HEK293 (cell line): Measurements from ENCODE around the gene PCGF1.

Experiments
- CTCF ChIA-PET: fragments of 350-600 bp; formaldehyde crosslinking; extraction: SDS; loops from one replicate; lab custom pipeline; 2021; ENCODE audit warnings: antibody characterized with exemption; lab: Yijun Ruan, JAX
- POLR2A ChIA-PET: fragments of 300-600 bp; formaldehyde crosslinking; extraction: SDS; loops from one replicate; lab custom pipeline; 2020; ENCODE audit warnings: antibody characterized with exemption, inconsistent platforms; lab: Yijun Ruan, JAX
- H3K27ac ChIP-seq: fragments of 200-500 bp; sonication (Bioruptor generic); 2 replicates; pipeline ENCODE4 v1.5.1; 2014; ENCODE audit warnings: low read depth, low read length, control low read depth, inconsistent platforms; ENCODE audit errors: extremely low read depth
- H3K36me3 ChIP-seq, 2 experiments: fragments of 200-500 bp in 1 of 2; sonication (Bioruptor generic) in 1 of 2; 1 replicate in 1 of 2; 2 replicates in 1 of 2; pipeline ENCODE4 v1.5.1; 2014 to 2017; ENCODE audit warnings: inconsistent platforms in 2 of 2, low read length in 2 of 2; ENCODE audit not compliant: control insufficient read depth in 2 of 2, insufficient read depth in 1 of 2
- H3K4me1 ChIP-seq: fragments of 200-500 bp; sonication (Bioruptor generic); 2 replicates; pipeline ENCODE4 v1.5.1; 2014; ENCODE audit warnings: mild to moderate bottlenecking, low read length, inconsistent platforms; ENCODE audit not compliant: control insufficient read depth, insufficient read depth
- H3K4me3 ChIP-seq: 2 replicates; pipeline ENCODE4 v1.5.1; 2011; ENCODE audit warnings: low read depth, mild to moderate bottlenecking, control low read depth, low read length, moderate library complexity
- H3K9me3 ChIP-seq: fragments of 200-500 bp; sonication (Bioruptor generic); 2 replicates; pipeline ENCODE4 v1.5.1; 2014; ENCODE audit warnings: low read depth, low read length, inconsistent platforms; ENCODE audit not compliant: control insufficient read depth, insufficient read depth
- GLI4 ChIP-seq: fragments of 450-650 bp; formaldehyde crosslinking; IDR thresholded peaks from 2 replicates; pipeline ENCODE4 v1.5.1; 2016; ENCODE audit warnings: missing biosample characterization, missing genetic modification characterization
- GLIS2 ChIP-seq: fragments of 450-650 bp; formaldehyde crosslinking; IDR thresholded peaks from 2 replicates; pipeline ENCODE4 v1.5.1; 2016; ENCODE audit warnings: missing biosample characterization, missing genetic modification characterization
- HOXC10 ChIP-seq: sonication (generic); formaldehyde crosslinking; IDR thresholded peaks from 2 replicates; pipeline ENCODE4 v1.8.1; 2023; ENCODE audit warnings: mild to moderate bottlenecking, missing genetic modification reagents
- PRDM2 ChIP-seq: fragments of 450-650 bp; formaldehyde crosslinking; IDR thresholded peaks from 2 replicates; pipeline ENCODE4 v1.5.1; 2016; ENCODE audit warnings: missing biosample characterization, missing genetic modification characterization, borderline replicate concordance
- SCRT1 ChIP-seq: fragments of 450-650 bp; formaldehyde crosslinking; IDR thresholded peaks from 2 replicates; pipeline ENCODE4 v1.5.1; 2016; ENCODE audit warnings: missing biosample characterization, missing genetic modification characterization, borderline replicate concordance
- SCRT2 ChIP-seq: fragments of 450-650 bp; formaldehyde crosslinking; IDR thresholded peaks from 2 replicates; pipeline ENCODE4 v1.5.1; 2016; ENCODE audit warnings: missing biosample characterization, missing genetic modification characterization
- TRIM28 ChIP-seq: IDR thresholded peaks from 2 replicates; pipeline ENCODE4 v1.6.1; 2011; ENCODE audit warnings: low read length, control low read depth, borderline replicate concordance
- WT1 ChIP-seq: fragments of 450-650 bp; formaldehyde crosslinking; IDR thresholded peaks from 2 replicates; pipeline ENCODE4 v1.5.1; 2016; ENCODE audit warnings: missing biosample characterization, missing genetic modification characterization
- YY2 ChIP-seq: fragments of 450-650 bp; formaldehyde crosslinking; IDR thresholded peaks from 2 replicates; pipeline ENCODE4 v1.5.1; 2016; ENCODE audit warnings: missing biosample characterization, missing genetic modification characterization
- ZBTB26 ChIP-seq: fragments of 450-650 bp; formaldehyde crosslinking; optimal IDR thresholded peaks from 2 replicates; pipeline ENCODE3; 2016; ENCODE audit warnings: missing biosample characterization, mild to moderate bottlenecking, missing genetic modification characterization
- ZNF19 ChIP-seq: fragments of 450-650 bp; formaldehyde crosslinking; IDR thresholded peaks from 2 replicates; pipeline ENCODE4; 2016; ENCODE audit warnings: missing biosample characterization, missing genetic modification characterization, low read depth
- ZNF274 ChIP-seq, 2 experiments: fragments of 200-500 bp in 1 of 2; fragments of 450-650 bp in 1 of 2; sonication (Bioruptor generic) in 1 of 2; formaldehyde crosslinking in 1 of 2; IDR thresholded peaks; 2 replicates each; pipeline versions ENCODE4 v1.5.1 to v1.6.1; 2014 to 2016; ENCODE audit warnings: borderline replicate concordance in 1 of 2, inconsistent platforms in 1 of 2, low read length in 1 of 2, missing biosample characterization in 1 of 2, missing genetic modification characterization in 1 of 2
- ZNF366 ChIP-seq: fragments of 450-650 bp; formaldehyde crosslinking; conservative IDR thresholded peaks from 2 replicates; pipeline ENCODE4 v1.5.1; 2016; ENCODE audit warnings: missing biosample characterization, missing genetic modification characterization
- ZNF433 ChIP-seq: fragments of 450-650 bp; formaldehyde crosslinking; IDR thresholded peaks from 2 replicates; pipeline ENCODE4 v1.5.1; 2016; ENCODE audit warnings: missing biosample characterization, missing genetic modification characterization, low read depth
- ZNF514 ChIP-seq: fragments of 450-650 bp; formaldehyde crosslinking; IDR thresholded peaks from 2 replicates; pipeline ENCODE4 v1.5.1; 2016; ENCODE audit warnings: missing biosample characterization, missing genetic modification characterization
- ZNF558 ChIP-seq: fragments of 450-650 bp; formaldehyde crosslinking; IDR thresholded peaks from 2 replicates; pipeline ENCODE4 v1.5.1; 2016; ENCODE audit warnings: missing biosample characterization, missing genetic modification characterization
- ZNF623 ChIP-seq: fragments of 450-650 bp; formaldehyde crosslinking; IDR thresholded peaks from 2 replicates; pipeline ENCODE4 v1.5.1; 2016; ENCODE audit warnings: missing biosample characterization, missing genetic modification characterization
- ZNF629 ChIP-seq: fragments of 450-650 bp; formaldehyde crosslinking; IDR thresholded peaks from 2 replicates; pipeline ENCODE4 v1.5.1; 2017; ENCODE audit warnings: missing biosample characterization, missing genetic modification characterization
- ZNF654 ChIP-seq: fragments of 450-650 bp; formaldehyde crosslinking; IDR thresholded peaks from 2 replicates; pipeline ENCODE4 v1.5.1; 2016; ENCODE audit warnings: low read depth, missing biosample characterization, missing genetic modification characterization
- ZNF768 ChIP-seq: fragments of 450-650 bp; formaldehyde crosslinking; IDR thresholded peaks from 2 replicates; pipeline ENCODE4 v1.5.1; 2018; ENCODE audit warnings: missing biosample characterization, mild to moderate bottlenecking, missing genetic modification characterization
- TF ChIP-seq, protein P1 (sequence below): fragments of 450-650 bp; formaldehyde crosslinking; IDR thresholded peaks from 2 replicates; pipeline ENCODE4 v1.5.1; 2016; ENCODE audit warnings: missing biosample characterization, missing genetic modification characterization

The PCGF1 gene

DNA sequence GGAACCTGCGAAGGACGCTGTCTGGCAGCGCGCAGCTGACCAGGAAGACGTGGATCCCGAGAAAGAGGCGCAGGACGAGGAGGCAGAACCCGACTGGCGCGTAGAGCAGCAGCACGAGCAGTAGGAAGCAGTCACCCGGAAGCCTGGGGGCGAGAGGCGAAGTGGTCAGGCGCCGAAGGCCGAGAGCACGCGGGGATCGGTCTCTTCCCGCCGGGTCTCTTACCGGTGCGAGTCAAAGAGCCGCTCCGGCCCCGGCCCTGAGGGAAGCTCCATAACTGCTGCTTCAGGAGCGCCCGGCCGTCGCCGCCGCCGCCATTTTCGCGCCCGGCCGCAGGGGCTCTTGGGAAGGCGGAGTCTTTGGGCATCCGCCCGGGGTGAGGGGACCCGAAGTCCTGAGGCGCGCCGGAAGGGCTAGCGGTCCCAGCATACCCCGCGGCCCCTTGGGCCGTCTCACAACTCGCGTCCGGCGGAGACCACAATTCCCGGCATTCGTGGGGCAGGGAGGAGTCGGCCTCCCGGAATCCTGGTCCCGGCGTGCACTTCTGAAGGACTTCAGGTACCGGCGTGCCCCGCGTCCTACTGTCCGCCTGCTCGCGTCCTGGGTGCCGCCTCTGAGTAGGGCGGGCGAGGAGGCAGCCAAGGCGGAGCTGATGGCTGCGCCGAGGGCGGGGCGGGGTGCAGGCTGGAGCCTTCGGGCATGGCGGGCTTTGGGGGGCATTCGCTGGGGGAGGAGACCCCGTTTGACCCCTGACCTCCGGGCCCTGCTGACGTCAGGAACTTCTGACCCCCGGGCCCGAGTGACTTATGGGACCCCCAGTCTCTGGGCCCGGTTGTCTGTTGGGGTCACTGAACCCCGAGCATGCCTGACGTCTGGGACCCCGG is 22.1 kb upstream of the PCGF1 start, which contains the start of the genes AUP1 and HTRA2 (continued):
- TF ChIP-seq, protein P1, sequence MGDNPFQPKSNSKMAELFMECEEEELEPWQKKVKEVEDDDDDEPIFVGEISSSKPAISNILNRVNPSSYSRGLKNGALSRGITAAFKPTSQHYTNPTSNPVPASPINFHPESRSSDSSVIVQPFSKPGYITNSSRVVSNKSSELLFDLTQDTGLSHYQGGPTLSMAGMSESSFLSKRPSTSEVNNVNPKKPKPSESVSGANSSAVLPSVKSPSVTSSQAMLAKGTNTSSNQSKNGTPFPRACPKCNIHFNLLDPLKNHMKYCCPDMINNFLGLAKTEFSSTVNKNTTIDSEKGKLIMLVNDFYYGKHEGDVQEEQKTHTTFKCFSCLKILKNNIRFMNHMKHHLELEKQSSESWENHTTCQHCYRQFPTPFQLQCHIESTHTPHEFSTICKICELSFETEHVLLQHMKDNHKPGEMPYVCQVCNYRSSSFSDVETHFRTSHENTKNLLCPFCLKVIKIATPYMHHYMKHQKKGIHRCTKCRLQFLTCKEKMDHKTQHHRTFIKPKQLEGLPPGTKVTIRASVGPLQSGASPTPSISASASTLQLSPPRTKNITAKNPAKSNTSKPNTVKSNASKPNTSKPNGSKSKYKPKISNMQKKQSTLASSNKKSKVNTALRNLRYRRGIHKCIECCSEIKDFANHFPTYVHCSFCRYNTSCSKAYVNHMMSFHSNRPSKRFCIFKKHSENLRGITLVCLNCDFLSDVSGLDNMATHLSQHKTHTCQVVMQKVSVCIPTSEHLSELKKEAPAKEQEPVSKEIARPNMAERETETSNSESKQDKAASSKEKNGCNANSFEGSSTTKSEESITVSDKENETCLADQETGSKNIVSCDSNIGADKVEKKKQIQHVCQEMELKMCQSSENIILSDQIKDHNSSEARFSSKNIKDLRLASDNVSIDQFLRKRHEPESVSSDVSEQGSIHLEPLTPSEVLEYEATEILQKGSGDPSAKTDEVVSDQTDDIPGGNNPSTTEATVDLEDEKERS = no peak
- TF ChIP-seq ZNF629 (tag by site-specific recombination) = peak; percentile 27; the same call in 1 of the 2 replicates
- TF ChIP-seq WT1 (tag by site-specific recombination) = peak; percentile 64
- no peak for TF ChIP-seq ZNF19 (tag by site-specific recombination)
- TF ChIP-seq ZNF654 = no peak
- TF ChIP-seq ZNF274 (IDR thresholded peaks at IDR 0.05; ENCODE audit: low read length) = no peak
- no peak for TF ChIP-seq ZNF274 (tag by site-specific recombination; IDR thresholded peaks at IDR 0.05; ENCODE audit: borderline replicate concordance)

DNA sequence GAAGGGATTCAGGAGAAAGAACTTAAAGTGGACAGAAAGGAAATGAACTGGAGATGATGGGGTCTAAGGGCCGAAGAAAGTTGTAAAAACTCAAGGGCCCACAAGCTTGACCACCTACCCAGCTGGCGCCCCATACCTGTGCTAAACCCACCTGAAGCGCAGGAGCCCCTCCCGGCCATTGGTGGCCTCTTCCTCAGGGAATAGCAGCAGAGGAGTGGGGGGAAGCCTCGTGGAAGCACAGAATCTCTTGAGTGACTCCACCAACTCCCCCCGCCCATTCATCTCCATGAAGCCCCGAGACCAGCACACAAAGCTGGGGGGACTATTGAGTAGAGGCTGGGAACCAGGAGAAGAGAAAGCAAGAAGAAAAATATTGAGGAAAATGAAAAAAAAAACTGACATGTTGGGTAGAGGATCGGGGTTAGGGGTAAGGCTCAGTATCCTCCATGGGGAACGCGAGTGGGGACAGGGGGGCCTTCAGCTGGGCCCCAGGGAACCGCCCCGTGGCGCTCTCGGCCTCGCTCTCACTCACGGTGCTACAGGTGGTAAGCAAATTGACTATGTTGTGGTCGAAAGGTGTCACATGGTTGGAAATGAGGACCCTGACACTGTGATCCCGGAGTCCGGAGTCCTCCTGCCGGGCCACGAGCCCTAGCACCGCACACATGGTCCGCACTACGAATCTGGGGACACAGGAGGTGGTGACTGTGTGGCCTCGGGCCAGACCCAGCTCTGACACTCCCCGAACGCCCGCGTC is 21.3 kb upstream of the PCGF1 start:
- POLR2A ChIA-PET = interaction anchor here (0.6 to 2.4 kb wide), 12 partner anchors 8 to 77 kb away, joined by 3 to 18 read pairs (median 7); partner anchors contain the start of genes CCDC142, MRPL53, PCGF1 and TTC31
- TF ChIP-seq PRDM2 (tag by site-specific recombination) = no peak
- no peak for TF ChIP-seq ZNF558 (tag by site-specific recombination)
- TF ChIP-seq ZNF433 (tag by site-specific recombination) = no peak
- TF ChIP-seq SCRT1 = peak; percentile 46; the same call in 1 of the 2 replicates
- no peak for TF ChIP-seq ZNF514 (tag by site-specific recombination)
- TF ChIP-seq GLIS2 (tag by site-specific recombination) = 0 out of 2 replicates have a peak, but pooled peaks have one; percentile 18
- no peak for TF ChIP-seq ZNF768 (tag by site-specific recombination)
- no peak for TF ChIP-seq GLI4 (tag by site-specific recombination)
- TF ChIP-seq HOXC10 (CRISPR knock-in tag) = 0 out of 2 replicates have a peak, but pooled peaks have one; percentile 31
- TF ChIP-seq TRIM28 = no peak
- TF ChIP-seq YY2 = no peak
- no peak for TF ChIP-seq ZNF623 (tag by site-specific recombination)
- TF ChIP-seq ZNF366 (tag by site-specific recombination) = no peak
- TF ChIP-seq ZBTB26 = no peak
- TF ChIP-seq SCRT2 (tag by site-specific recombination) = peak; percentile 95

More for the DNA sequence above, 21.3 kb upstream of the PCGF1 start:
- CTCF ChIA-PET = interaction anchor here (0.6 to 1.5 kb wide), 7 partner anchors 9 to 60 kb away, joined by 3 to 11 read pairs (median 3); partner anchors contain the start of genes CCDC142 and TTC31
- Histone ChIP-seq H3K4me1 (no peaks in the 10 kb centered on the region; the same call in 1 of the 2 replicates), H3K36me3 (peaks cover 7 to 66% of the 10 kb centered on the region in 2 experiments; a peak in 1 of 3 replicates), H3K27ac (peak overlapping the region; percentile 72), H3K4me3 (peak overlapping the region; percentile 57), H3K9me3 (no peaks in the 10 kb centered on the region)
